ENCODE measurements around the gene PI4K2B. TPM values are rescaled to one million over a fixed set of nuclear protein-coding genes. Genes with fewer than 3 reads are reported as not detected.

PI4K2B gene
- total and polyA plus RNA-seq, 2 of the 8 experiments (the other 6 are each of a cell fraction or from before 2014, with no cell fraction given), result 3.0 to 16.2 TPM

GRCh38 chr4:25258980-25259578, 25.2 kb downstream of the PI4K2B start:
- Histone ChIP-seq H2BK15ac (ENCODE audit: low read length) (no peak overlapping the region), H3K27me3 (replicated peaks in 1 of 4; ENCODE audit: control insufficient read depth in 3 of 4, extremely low read depth in 1 of 4, insufficient read depth in 3 of 4, low read length in 3 of 4) (no peaks in the 10 kb centered on the region), H3K79me2 (ENCODE audit: control insufficient read depth in 1 of 2, insufficient read depth in 2 of 2, low read length in 2 of 2) (no peaks in the 10 kb centered on the region), H2BK20ac (ENCODE audit: low read length) (no peak overlapping the region), H3K23me2 (ENCODE audit: low read depth, low read length) (no peaks in the 10 kb centered on the region), H3K56ac (replicated peaks; ENCODE audit: insufficient read length, low read depth, low read length) (no peak overlapping the region), H3K23ac (ENCODE audit: insufficient read length) (no peak overlapping the region), H3K79me1 (ENCODE audit: low read depth, low read length) (no peaks in the 10 kb centered on the region), H3K14ac (ENCODE audit: insufficient read length) (no peak overlapping the region), H2BK5ac (ENCODE audit: low read depth, low read length) (no peak overlapping the region), H3K36me3 (ENCODE audit: control insufficient read depth in 2 of 4, insufficient read depth in 4 of 4, low read length in 3 of 4) (peaks cover 0 to 7% (median 3%) of the 10 kb centered on the region in 4 experiments; a peak in 4 of 8 replicates), H4K91ac (replicated peaks; ENCODE audit: insufficient read length, low read length) (no peak overlapping the region), H2AFZ (ENCODE audit: low read length) (no peak overlapping the region), H2AK5ac (ENCODE audit: low read depth, low read length) (no peak overlapping the region), H4K5ac (ENCODE audit: insufficient read length, low read depth, low read length) (no peak overlapping the region), H4K20me1 (replicated peaks in 1 of 2; ENCODE audit: control insufficient read depth in 1 of 2, insufficient read depth in 2 of 2, low read length in 2 of 2) (no peaks in the 10 kb centered on the region), H2BK12ac (ENCODE audit: low read depth, low read length) (no peak overlapping the region), H3K4me1 (replicated peaks in 1 of 4; ENCODE audit: control insufficient read depth in 3 of 4, insufficient read depth in 4 of 4, low read length in 3 of 4) (no peaks in the 10 kb centered on the region), H3K4me2 (ENCODE audit: insufficient read depth in 1 of 2, low read depth in 2 of 2, low read length in 2 of 2) (no peak overlapping the region), H2BK120ac (replicated peaks; ENCODE audit: low read depth, low read length) (no peak overlapping the region), H3K4me3 (ENCODE audit: extremely low read depth in 1 of 4, insufficient read depth in 2 of 4, low read depth in 3 of 4, low read length in 4 of 4) (no peak overlapping the region), H3K18ac (ENCODE audit: extremely low read depth, low read length) (no peak overlapping the region), H3K9me3 (ENCODE audit: insufficient read depth in 2 of 2, low read depth in 1 of 2, low read length in 1 of 2) (no peaks in the 10 kb centered on the region), H4K8ac (ENCODE audit: extremely low read depth, insufficient read depth, low read length) (no peak overlapping the region), H3K4ac (replicated peaks; ENCODE audit: insufficient read length, low read depth, low read length) (no peak overlapping the region), H3K9ac (replicated peaks in 1 of 4; ENCODE audit: extremely low read depth in 1 of 4, low read depth in 3 of 4, low read length in 3 of 4) (no peak overlapping the region), H3K27ac (ENCODE audit: low read depth, low read length) (no peak overlapping the region)
- POLR2A ChIA-PET (ENCODE audit: partially characterized antibody), result no interaction called here
- FAIRE-seq, result no peak
- DNase-seq (ENCODE audit: low read depth in 1 of 2, low spot score in 2 of 2), result no peak
- WGBS, 2 experiments (ENCODE audit: extremely low coverage in 1 of 2, insufficient coverage in 1 of 2, insufficient read length in 1 of 2, insufficient replicate concordance in 2 of 2, low coverage in 1 of 2, low lambda C conversion rate in 2 of 2, missing lambda C conversion rate in 1 of 2), result 95% methylated on average over 2 of the region's 2 CpGs; no CpG with 5 or more reads in 1 of the 2 experiments
- CTCF ChIA-PET (ENCODE audit: partially characterized antibody), result no interaction called here
- no peak for TF ChIP-seq RNF2 (IDR thresholded peaks at IDR 0.05; ENCODE audit: borderline replicate concordance, low read depth, low read length, missing control alignments, poor library complexity, severe bottlenecking)
- no peak for TF ChIP-seq HDAC6 (IDR thresholded peaks at IDR 0.05; ENCODE audit: low read depth, low read length)

Data from H1 (cell line).